Body of pancreas (tissue), 4 donors: ENCODE data around the gene SLC25A41. TPM values are rescaled to one million over a fixed set of nuclear protein-coding genes. Genes with fewer than 3 reads are reported as not detected.

Source experiments
- ATAC-seq: fragments of 150-250 bp; one replicate; pipeline ENCODE4 v1.9.1; 2016
- DNase-seq, 4 donors: peaks; one replicate each; pipeline ENCODE4 v3.0.0-alpha.2; 2019
- H3K27ac ChIP-seq, 4 donors: fragments of 200-600 bp; sonication (generic); 1 replicate in 3 of 4; 2 replicates in 1 of 4; pipeline versions ENCODE4 v1.5.1 to v1.6.1; 2016 to 2019; ENCODE audit warnings: mild to moderate bottlenecking in 1 of 4, mixed read lengths in 1 of 4, moderate library complexity in 1 of 4
- H3K27me3 ChIP-seq, 2 donors: fragments of 200-600 bp; sonication (generic); one replicate each; pipeline ENCODE4 v1.6.0; 2016; ENCODE audit warnings: mild to moderate bottlenecking in 1 of 2
- H3K36me3 ChIP-seq, 2 donors: fragments of 200-600 bp; sonication (generic); replicated peaks in 1 of 2; 2 replicates each; pipeline ENCODE4 v1.5.1; 2016; ENCODE audit warnings: low read depth in 2 of 2; ENCODE audit not compliant: insufficient read depth in 1 of 2
- H3K4me1 ChIP-seq: fragments of 200-600 bp; sonication (generic); one replicate; pipeline ENCODE4 v1.6.0; 2016
- H3K4me3 ChIP-seq, 2 donors: fragments of 200-600 bp; sonication (generic); 1 replicate in 1 of 2; 2 replicates in 1 of 2; pipeline ENCODE4 v1.5.1; 2016 to 2019
- H3K9me3 ChIP-seq, 3 donors: fragments of 200-600 bp; sonication (generic); 1 replicate in 2 of 3; 2 replicates in 1 of 3; pipeline ENCODE4 v1.5.1; 2016
- POLR2A ChIP-seq, 3 donors: fragments of 450-650 bp; IDR thresholded peaks; one replicate each; pipeline ENCODE4 v1.6.1; 2016; ENCODE audit warnings: antibody characterized with exemption in 3 of 3, mild to moderate bottlenecking in 2 of 3
- WGBS, 2 donors: methylation state at CpG; one replicate each; pipeline ENCODE4 v1.1.5; 2017; 5-methylcytosine and 5-hydroxymethylcytosine counted together
- intact Hi-C: fragments of 100-400 bp; cut with DNase I; formaldehyde crosslinking; loops from one replicate; pipeline ENCODE4 v1.15.1; 2023
- total RNA-seq, 2 donors: library from RNA; depleted of rRNA; stranded (reverse); fragments of >200 nt; gene quantifications; one replicate each; pipeline ENCODE4 v1.1.0, GENCODE V29; 2016
- TF ChIP-seq, protein P1 (sequence below), 7 experiments: fragments of 450-650 bp in 4 of 7; fragments of 200-600 bp in 3 of 7; sonication (generic) in 3 of 7; IDR thresholded peaks; one replicate each; pipeline ENCODE4 v1.5.1; 2016 to 2019; ENCODE audit warnings: antibody characterized with exemption in 7 of 7

The SLC25A41 gene
- total RNA-seq, 2 donors from 2014 or later: not detected

GRCh38 chr19:6464070-6464873 lies 30.7 kb upstream of the SLC25A41 start, which contains the start of gene CRB3:
CRB3 (plus strand) TSS chr19:6464271; CDS start chr19:6464702, 431 bp downstream.
- Histone ChIP-seq H3K4me1 (peaks cover 13% of the 10 kb centered on the region), H3K27ac (peak within 1 kb of the TSS; percentile 88 to 99 (median 94)), H3K27me3 (no peaks in the 10 kb centered on the region), H3K9me3 (no peaks in the 10 kb centered on the region), H3K36me3 (peaks cover 0 to 3% of the 10 kb centered on the region in 2 donors), H3K4me3 (peak within 1 kb of the TSS; percentile 68 to 87)
- intact Hi-C loops: no loop called here
- DNase-seq (peak; percentile 97 to 99 (median 97)), ATAC-seq (peak; percentile 69)
- 1 to 4% methylated on average over 10 to 64 of the region's 65 CpGs for WGBS, 2 donors
- peak; percentile 50 to 83 (median 81) for TF ChIP-seq POLR2A (IDR thresholded peaks at IDR 0.05)
- TF ChIP-seq, protein P1, sequence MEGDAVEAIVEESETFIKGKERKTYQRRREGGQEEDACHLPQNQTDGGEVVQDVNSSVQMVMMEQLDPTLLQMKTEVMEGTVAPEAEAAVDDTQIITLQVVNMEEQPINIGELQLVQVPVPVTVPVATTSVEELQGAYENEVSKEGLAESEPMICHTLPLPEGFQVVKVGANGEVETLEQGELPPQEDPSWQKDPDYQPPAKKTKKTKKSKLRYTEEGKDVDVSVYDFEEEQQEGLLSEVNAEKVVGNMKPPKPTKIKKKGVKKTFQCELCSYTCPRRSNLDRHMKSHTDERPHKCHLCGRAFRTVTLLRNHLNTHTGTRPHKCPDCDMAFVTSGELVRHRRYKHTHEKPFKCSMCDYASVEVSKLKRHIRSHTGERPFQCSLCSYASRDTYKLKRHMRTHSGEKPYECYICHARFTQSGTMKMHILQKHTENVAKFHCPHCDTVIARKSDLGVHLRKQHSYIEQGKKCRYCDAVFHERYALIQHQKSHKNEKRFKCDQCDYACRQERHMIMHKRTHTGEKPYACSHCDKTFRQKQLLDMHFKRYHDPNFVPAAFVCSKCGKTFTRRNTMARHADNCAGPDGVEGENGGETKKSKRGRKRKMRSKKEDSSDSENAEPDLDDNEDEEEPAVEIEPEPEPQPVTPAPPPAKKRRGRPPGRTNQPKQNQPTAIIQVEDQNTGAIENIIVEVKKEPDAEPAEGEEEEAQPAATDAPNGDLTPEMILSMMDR (IDR thresholded peaks at IDR 0.05): peak in 1 of 7 experiments; percentile 7

DNA sequence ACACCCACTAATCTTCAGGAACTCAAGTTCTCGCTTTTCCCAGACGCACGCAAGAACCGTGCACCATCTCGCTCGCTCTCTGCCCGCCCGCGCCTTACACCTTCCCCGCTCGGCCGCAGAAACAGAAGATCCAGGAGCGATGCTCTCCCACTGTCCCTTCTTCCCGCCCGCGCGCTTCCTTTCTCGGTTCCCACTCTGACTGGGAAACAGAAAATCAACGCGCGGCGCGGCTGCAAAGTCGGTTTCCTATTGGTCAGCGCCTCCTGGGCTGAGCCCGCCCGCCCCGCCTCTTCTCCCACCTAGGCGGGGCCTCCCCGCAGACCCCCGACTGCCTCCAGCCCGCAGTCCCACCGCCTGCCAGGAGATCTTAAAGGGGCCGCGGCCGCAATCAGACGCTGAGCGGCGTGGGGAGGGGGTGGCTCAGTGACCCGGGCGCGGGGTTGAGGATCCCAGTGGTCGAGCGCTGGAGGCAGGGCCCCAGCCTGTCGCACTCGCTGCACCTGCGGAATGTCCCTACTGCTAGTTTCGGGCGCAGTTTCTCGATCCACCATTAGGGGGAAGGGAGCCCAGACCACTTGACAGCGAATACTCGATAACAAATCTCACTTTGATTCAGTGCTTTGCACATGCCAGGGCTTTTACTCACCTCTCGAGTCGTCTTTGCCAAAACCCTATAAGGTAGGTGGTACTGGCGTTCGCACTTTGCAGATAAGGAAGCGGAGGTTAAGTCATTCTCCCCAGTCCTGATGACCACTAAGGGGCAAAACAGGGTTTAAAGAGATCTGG lies 26.7 kb upstream of the SLC25A41 start:
- ATAC-seq (peak; percentile 81), DNase-seq (peak; percentile 96 to 97 (median 96))
- Histone ChIP-seq H3K27me3 (no peaks in the 10 kb centered on the region), H3K9me3 (no peaks in the 10 kb centered on the region), H3K4me3 (peak overlapping the region; percentile 8 to 56), H3K36me3 (no peaks in the 10 kb centered on the region), H3K4me1 (peaks cover 17% of the 10 kb centered on the region), H3K27ac (peak overlapping the region; percentile 92 to 98 (median 96))
- 0 to 1% methylated on average over 27 to 57 of the region's 57 CpGs for WGBS, 2 donors
- intact Hi-C loops: no loop called here
- TF ChIP-seq, protein P1 (IDR thresholded peaks at IDR 0.05): peak; percentile 43 to 84 (median 77)
- TF ChIP-seq POLR2A (IDR thresholded peaks at IDR 0.05): peak; percentile 53 to 88 (median 83)

DNA sequence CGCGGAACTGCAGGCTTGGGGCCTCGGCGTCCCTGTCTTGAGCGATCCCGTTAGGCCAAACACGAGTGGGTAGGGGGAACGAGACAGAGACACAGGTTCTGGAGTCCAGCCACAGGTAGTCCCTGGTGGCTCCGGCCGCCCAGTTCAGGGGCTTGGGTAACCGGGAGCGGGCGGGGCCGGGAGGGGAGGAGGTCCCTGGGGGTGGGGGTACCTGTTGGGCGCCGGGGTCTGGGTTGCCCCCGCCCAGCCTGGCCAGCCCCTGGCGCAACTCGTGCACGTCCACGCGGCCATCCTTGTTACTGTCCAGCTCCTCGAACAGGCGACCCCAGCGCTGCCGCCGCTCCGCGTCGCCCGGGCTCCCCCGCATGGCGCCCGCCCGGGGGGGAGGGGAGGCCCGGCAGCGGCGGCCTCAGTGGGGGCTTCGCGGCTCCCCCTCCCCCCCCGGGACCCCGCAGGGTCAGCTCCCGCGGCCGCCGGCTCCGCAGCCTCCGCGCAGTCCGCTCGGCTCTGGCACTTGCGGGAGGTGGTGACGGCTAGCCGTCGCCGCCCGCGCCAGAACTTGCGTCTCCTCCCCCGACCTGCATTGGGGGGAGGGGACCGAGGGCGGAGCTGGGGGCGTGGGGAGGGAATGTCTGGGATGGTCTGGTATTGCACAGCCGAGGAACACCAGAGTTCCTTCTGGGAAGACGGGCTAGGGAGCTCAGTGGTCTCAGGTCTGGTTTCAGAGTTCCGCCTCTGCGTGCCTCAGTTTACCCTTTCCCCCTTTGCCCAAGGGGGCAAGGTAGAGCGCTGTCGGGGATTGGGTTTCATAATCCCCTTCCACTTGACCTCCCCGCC lies 25.9 kb upstream of the SLC25A41 start, which contains the start of gene SLC25A23:
SLC25A23 (minus strand) TSS at position 531 of the 837 bp plus-strand sequence; CDS start at position 367, 164 bp downstream.
- no peaks in the 10 kb centered on the region for H3K9me3 ChIP-seq
- peak within 1 kb of the TSS; percentile 8 to 56 for H3K4me3 ChIP-seq
- TF ChIP-seq, protein P1 (IDR thresholded peaks at IDR 0.05): peak in 1 of 7 experiments; percentile 1
- TF ChIP-seq POLR2A (IDR thresholded peaks at IDR 0.05): no peak
- H3K27ac ChIP-seq: peak within 1 kb of the TSS; percentile 92 to 98 (median 96)
- peak; percentile 47 for ATAC-seq
- intact Hi-C loops: no loop called here
- peaks cover 12% of the 10 kb centered on the region for H3K4me1 ChIP-seq
- peaks cover 0 to 1% of the 10 kb centered on the region in 2 donors for H3K36me3 ChIP-seq
- H3K27me3 ChIP-seq: no peaks in the 10 kb centered on the region
- 3 to 5% methylated on average over 4 to 59 of the region's 70 CpGs for WGBS, 2 donors
- peak; percentile 71 to 78 (median 76) for DNase-seq

DNA sequence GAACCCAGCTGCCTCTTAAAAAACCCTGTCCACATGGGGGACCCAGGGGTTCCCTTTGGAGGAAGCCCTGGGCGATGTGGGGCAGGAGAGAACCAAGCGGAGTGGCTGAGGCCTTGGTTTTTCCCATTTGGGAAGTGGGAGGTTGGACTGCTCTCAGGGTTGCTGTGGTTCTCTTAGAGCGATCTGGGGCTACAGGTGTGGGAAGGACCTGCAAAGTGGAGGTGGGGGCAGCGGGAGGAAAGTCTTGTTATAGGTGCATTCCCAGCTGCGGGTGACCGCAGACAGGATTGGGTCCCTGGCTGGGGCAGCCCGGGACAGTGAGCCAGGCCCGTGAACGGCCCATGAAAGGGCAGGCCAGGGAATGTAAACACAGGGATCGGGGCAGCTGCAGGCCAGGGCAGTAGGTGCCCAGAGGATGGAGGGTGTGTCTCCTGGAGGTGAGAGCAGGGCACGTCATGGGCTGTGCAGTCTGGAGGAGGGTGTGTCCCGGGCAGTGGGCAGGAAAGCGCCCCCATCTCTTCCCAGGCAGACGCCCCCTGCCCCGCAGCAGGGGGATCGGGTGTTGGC lies 25.2 kb upstream of the SLC25A41 start:
- no peak for ATAC-seq
- peak overlapping the region; percentile 45 to 98 (median 94) for H3K27ac ChIP-seq
- 27 to 38% methylated on average over 9 to 15 of the region's 16 CpGs for WGBS, 2 donors

More for the DNA sequence above, 25.2 kb upstream of the SLC25A41 start:
- Histone ChIP-seq H3K4me1 (peaks cover 12% of the 10 kb centered on the region), H3K4me3 (peak overlapping the region; percentile 2 to 56), H3K9me3 (no peaks in the 10 kb centered on the region), H3K36me3 (peaks cover 0 to 4% of the 10 kb centered on the region in 2 donors), H3K27me3 (no peaks in the 10 kb centered on the region)
- intact Hi-C loops: no loop called here
- DNase-seq: peak; percentile 23 to 44 (median 38)
- TF ChIP-seq, protein P1 (IDR thresholded peaks at IDR 0.05): peak in 2 of 7 experiments; percentile 3 to 11
- TF ChIP-seq POLR2A (IDR thresholded peaks at IDR 0.05): no peak
